Muscle of leg (tissue), 11 donors: Measurements from ENCODE around the gene BZW1. TPM values are rescaled to one million over a fixed set of nuclear protein-coding genes. Genes with fewer than 3 reads are reported as not detected.
A peak's percentile ranks its signal among the peaks of the same experiment; 100 is the strongest.

Experiments
- DNase-seq: peaks from one replicate; pipeline ENCODE4 v3.0.0; 2013
- H3K27ac ChIP-seq: one replicate; pipeline ENCODE4 v1.5.1; 2013; ENCODE audit warnings: mild to moderate bottlenecking, low read length, control low read depth
- H3K27me3 ChIP-seq: one replicate; pipeline ENCODE4 v1.6.1; 2013; ENCODE audit warnings: low read length; ENCODE audit not compliant: control insufficient read depth, insufficient read depth
- H3K36me3 ChIP-seq: one replicate; pipeline ENCODE4 v1.6.1; 2013; ENCODE audit warnings: low read length; ENCODE audit not compliant: control insufficient read depth, insufficient read depth
- H3K4me1 ChIP-seq: one replicate; pipeline ENCODE4 v1.6.1; 2013; ENCODE audit warnings: low read length; ENCODE audit not compliant: control insufficient read depth, insufficient read depth
- H3K4me3 ChIP-seq: one replicate; pipeline ENCODE4 v1.5.1; 2013; ENCODE audit warnings: low read length, control low read depth
- H3K9me3 ChIP-seq: replicated peaks from 2 replicates; pipeline ENCODE4 v1.6.1; 2013; ENCODE audit warnings: low read depth, low read length; ENCODE audit not compliant: control insufficient read depth
- WGBS: methylation state at CpG from one replicate; pipeline ENCODE4 v1.1.5; 2013; ENCODE audit warnings: missing lambda C conversion rate; ENCODE audit not compliant: insufficient coverage; 5-methylcytosine and 5-hydroxymethylcytosine counted together
- polyA plus RNA-seq, 8 donors: library from polyadenylated mRNA; unstranded; fragments of 120-200 nt; gene quantifications; one replicate each; pipeline versions ENCODE4 v1.2.1 to v1.2.3, GENCODE V29; 2013; ENCODE audit warnings: inconsistent platforms in 1 of 8, low replicate concordance in 1 of 8; ENCODE audit not compliant: insufficient read length in 8 of 8, insufficient read depth in 1 of 8
- total RNA-seq: library from RNA; stranded (reverse); fragments of 120-200 nt; gene quantifications from one replicate; pipeline ENCODE4 v1.2.4, GENCODE V29; 2013

The BZW1 gene
- total and polyA plus RNA-seq, 9 donors = 84.7 to 193 (median 131) TPM

DNA sequence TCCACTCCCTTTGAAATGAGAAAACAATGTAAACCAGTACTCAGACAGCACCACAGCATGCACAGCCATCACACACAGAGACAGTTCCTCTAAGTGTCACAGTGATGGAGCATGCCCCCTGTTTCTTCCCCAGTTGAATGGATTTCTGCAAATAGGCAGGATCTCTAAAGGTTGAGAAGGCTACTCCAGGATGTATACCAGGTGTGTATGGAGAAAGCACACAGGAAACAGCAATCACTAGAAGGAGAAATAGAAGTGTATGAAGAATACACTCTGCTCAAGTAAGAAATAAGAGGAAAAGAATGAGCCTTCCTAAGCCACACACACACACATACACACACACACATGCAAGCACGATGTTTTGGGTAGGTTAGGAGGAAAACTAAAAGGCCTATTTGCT lies 38.6 kb upstream of the BZW1 start:
- H3K27me3 ChIP-seq = peaks cover 2% of the 10 kb centered on the region
- H3K4me1 ChIP-seq = no peaks in the 10 kb centered on the region
- H3K9me3 ChIP-seq = peaks cover 5% of the 10 kb centered on the region
- H3K36me3 ChIP-seq = no peaks in the 10 kb centered on the region
- no peak for DNase-seq
- H3K27ac ChIP-seq = no peak overlapping the region
- WGBS = no CpG with 5 or more reads among the region's 1 CpG
- no peak overlapping the region for H3K4me3 ChIP-seq

DNA sequence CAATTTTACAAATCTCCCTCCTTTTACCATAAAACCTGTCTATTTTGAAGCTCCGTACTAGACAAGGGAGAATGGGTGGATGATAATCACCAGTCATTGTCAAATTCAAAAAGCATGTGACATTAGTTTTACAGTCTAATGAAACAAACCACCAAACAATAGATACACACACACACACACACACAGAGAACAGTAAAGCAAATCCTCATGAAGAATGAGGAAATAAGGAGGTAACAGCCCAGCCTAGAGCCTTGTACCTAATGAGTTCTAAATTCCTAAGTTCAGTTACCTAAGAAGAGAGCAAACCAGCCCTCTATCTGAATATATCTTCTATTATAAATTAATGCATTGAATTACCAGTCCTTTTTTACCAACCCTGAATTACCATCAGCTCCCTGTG lies 36.8 kb upstream of the BZW1 start:
- Histone ChIP-seq H3K27me3 (peaks cover 2% of the 10 kb centered on the region), H3K27ac (no peak overlapping the region), H3K9me3 (peaks cover 5% of the 10 kb centered on the region), H3K4me1 (no peaks in the 10 kb centered on the region), H3K4me3 (no peak overlapping the region), H3K36me3 (no peaks in the 10 kb centered on the region)
- WGBS = no CpG with 5 or more reads among the region's 1 CpG
- no peak for DNase-seq

DNA sequence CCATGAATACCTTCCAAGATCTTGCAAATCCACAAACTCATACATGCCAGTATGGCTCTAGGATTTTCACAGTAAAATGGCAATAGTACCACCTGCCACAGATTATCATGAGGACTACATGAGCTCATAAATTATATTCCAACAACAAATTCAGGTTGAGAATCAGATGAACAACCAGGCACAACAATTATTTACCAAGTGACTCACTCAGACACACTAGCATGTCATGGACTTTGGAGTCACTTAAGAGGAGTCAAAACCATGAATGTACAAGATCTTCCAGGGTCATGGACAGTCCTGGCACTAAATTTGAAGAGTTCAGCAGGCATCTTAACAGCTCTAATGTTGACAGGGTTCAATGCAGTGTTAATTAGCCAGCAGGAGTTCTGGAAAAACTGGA lies 34.4 kb upstream of the BZW1 start:
- no peak for DNase-seq
- H3K27ac ChIP-seq = no peak overlapping the region
- H3K36me3 ChIP-seq = no peaks in the 10 kb centered on the region
- H3K4me1 ChIP-seq = no peaks in the 10 kb centered on the region
- H3K27me3 ChIP-seq = peaks cover 2% of the 10 kb centered on the region
- peaks cover 5% of the 10 kb centered on the region for H3K9me3 ChIP-seq
- no peak overlapping the region for H3K4me3 ChIP-seq

DNA sequence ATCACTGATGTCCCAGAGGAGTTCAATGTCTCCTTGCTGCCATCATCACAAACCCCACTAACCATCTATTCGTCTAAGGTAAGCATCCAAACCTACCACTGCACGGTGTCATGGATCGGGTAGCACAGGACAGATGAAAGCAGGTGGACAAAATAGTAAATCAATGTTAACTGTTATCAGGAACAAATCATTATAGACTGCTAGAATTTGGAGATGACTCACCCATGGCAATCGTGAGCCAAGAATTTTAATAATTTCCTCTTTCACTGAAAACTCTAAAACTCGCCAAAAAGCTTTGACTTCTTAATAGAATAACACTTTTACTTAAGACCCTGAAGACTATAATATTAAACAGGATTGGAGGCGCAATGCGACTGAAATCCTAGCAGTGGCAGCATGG lies 33.7 kb upstream of the BZW1 start:
- Histone ChIP-seq H3K36me3 (no peaks in the 10 kb centered on the region), H3K27ac (no peak overlapping the region), H3K4me3 (no peak overlapping the region), H3K27me3 (no peaks in the 10 kb centered on the region), H3K9me3 (peaks cover under 1% of the 10 kb centered on the region), H3K4me1 (no peaks in the 10 kb centered on the region)
- WGBS = 20% methylated on average over 1 of the region's 7 CpGs
- no peak for DNase-seq

DNA sequence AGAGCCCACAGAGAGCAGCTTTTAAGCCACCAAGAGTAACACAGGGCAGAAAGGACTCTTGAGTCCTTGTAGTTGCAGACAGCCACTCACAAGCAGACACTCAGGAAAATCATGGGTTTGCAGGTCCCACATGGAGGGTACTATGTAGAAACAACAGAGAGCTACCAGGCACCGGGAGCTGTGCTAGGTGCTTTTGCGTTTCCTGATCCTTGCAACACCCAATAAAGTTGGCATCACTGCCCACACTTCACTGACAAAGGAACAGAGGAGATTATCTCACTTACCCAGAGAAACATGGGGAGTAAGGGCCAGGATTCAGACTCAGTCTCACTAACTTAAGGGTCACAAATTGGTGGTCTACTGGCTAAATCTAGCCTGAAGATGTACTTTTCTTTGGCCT lies 32.5 kb upstream of the BZW1 start:
- no peak for DNase-seq
- H3K27me3 ChIP-seq = no peaks in the 10 kb centered on the region
- H3K9me3 ChIP-seq = no peaks in the 10 kb centered on the region
- no peaks in the 10 kb centered on the region for H3K36me3 ChIP-seq
- WGBS = 93% methylated on average over 2 of the region's 2 CpGs
- H3K4me1 ChIP-seq = no peaks in the 10 kb centered on the region
- no peak overlapping the region for H3K4me3 ChIP-seq
- no peak overlapping the region for H3K27ac ChIP-seq

DNA sequence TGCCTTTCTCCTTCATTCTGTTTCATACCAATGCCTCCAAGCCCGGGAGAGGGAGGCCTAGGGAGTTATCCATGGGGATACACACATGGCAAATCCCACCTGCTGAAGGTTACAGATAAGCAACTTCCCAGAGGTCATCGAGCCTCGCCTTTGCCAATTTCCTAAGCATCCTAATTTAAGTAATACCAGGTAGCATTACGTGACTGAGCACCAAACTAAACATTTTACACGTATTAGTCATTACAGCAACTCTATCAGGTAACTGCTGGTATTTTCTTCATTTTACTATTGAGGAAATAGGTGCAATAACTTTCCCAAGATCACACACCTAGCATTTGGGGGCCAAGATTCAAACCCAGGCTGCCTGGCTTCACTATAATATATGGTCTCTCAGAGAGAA lies 30.1 kb upstream of the BZW1 start:
- WGBS = 90% methylated on average over 2 of the region's 5 CpGs
- no peak overlapping the region for H3K27ac ChIP-seq
- no peaks in the 10 kb centered on the region for H3K9me3 ChIP-seq
- H3K27me3 ChIP-seq = no peaks in the 10 kb centered on the region
- H3K36me3 ChIP-seq = no peaks in the 10 kb centered on the region
- H3K4me1 ChIP-seq = no peaks in the 10 kb centered on the region
- no peak for DNase-seq
- no peak overlapping the region for H3K4me3 ChIP-seq

DNA sequence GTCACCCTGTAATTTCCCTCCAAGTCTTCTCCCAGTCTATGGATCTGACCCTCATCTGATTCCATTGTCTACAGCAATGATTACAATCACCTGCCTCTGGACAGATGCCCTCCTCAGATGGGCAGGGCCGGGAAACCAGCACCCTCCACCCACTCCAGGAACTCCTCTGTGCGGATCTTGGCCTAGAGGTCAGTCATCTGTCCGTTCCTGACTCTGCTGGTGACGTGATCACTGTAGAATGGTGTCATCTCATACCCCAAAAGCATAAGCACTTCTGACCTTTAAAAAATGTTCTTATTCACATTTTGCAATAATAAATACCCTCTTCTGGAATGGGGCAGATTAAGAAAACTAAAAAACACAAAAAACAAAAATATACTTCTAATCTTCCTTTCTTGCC lies 29.5 kb upstream of the BZW1 start:
- no peaks in the 10 kb centered on the region for H3K36me3 ChIP-seq
- no peaks in the 10 kb centered on the region for H3K9me3 ChIP-seq
- DNase-seq = no peak
- no peak overlapping the region for H3K27ac ChIP-seq
- 82% methylated on average over 2 of the region's 4 CpGs for WGBS
- no peaks in the 10 kb centered on the region for H3K27me3 ChIP-seq
- H3K4me1 ChIP-seq = no peaks in the 10 kb centered on the region
- no peak overlapping the region for H3K4me3 ChIP-seq

DNA sequence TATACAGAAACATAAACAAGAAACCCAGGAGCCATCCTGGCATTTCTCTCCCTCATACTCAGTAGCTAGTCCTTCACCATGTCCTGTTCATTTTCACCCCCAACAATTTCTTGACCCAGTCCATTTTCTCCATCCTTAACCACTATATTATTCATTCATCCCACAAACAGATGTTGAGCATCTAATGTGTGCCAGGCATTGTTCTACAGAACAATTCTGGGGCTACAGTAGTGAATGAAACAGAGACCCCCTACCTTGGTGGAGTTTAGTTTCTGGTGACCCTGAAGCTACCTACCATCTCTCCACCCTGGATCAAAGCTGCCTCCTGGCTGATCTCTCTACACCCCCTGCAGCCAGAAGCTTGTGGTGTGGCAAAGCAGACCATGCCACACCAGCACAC lies 27.5 kb upstream of the BZW1 start:
- H3K36me3 ChIP-seq = no peaks in the 10 kb centered on the region
- no peaks in the 10 kb centered on the region for H3K9me3 ChIP-seq
- H3K4me3 ChIP-seq = no peak overlapping the region
- H3K4me1 ChIP-seq = no peaks in the 10 kb centered on the region
- H3K27me3 ChIP-seq = no peaks in the 10 kb centered on the region
- DNase-seq = no peak
- no peak overlapping the region for H3K27ac ChIP-seq

DNA sequence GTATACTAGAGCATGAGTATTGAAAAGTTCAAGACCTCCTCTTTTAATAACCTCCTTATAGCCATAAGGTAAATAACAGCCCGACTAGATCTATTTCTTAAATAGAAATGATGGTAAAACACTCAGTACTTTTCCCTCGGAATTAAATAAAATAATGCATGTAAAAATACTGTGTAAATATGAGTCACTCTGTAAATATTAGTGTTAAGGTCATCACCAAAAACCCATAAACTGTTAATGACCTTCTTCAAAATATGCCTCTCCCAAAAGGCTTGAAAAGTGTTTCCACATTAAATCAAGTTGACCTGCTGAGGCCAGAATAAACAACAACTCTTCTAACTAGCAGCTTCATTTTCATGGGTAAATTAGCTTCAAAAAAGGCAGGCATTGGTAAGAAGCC lies 25.3 kb upstream of the BZW1 start:
- H3K36me3 ChIP-seq = no peaks in the 10 kb centered on the region
- H3K4me1 ChIP-seq = no peaks in the 10 kb centered on the region
- no peaks in the 10 kb centered on the region for H3K9me3 ChIP-seq
- no peak for DNase-seq
- H3K4me3 ChIP-seq = no peak overlapping the region
- no CpG with 5 or more reads among the region's 2 CpGs for WGBS
- H3K27ac ChIP-seq = no peak overlapping the region
- H3K27me3 ChIP-seq = no peaks in the 10 kb centered on the region

DNA sequence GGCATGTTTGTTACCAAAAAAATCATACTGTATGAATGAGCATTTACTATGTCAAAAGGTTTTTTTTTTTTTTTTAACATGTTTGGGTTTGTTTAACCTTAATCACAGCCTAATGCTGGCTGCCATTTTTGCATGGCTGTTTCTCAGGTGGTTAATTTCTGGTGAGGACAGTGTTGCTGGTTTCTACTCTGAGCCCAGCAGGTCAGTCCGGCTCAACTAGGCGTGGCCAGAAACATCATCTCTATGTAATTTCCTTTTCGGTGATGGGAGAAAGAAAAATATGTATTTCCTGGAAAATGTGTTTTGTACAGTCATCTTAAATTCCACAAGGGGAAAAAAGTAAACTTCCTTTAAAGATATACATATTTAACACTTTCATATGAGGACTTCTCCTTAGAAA lies 24.9 kb upstream of the BZW1 start:
- Histone ChIP-seq H3K4me1 (no peaks in the 10 kb centered on the region), H3K27me3 (no peaks in the 10 kb centered on the region), H3K27ac (no peak overlapping the region), H3K36me3 (no peaks in the 10 kb centered on the region), H3K4me3 (no peak overlapping the region), H3K9me3 (no peaks in the 10 kb centered on the region)
- DNase-seq = peak; percentile 26
- WGBS = no CpG with 5 or more reads among the region's 3 CpGs

DNA sequence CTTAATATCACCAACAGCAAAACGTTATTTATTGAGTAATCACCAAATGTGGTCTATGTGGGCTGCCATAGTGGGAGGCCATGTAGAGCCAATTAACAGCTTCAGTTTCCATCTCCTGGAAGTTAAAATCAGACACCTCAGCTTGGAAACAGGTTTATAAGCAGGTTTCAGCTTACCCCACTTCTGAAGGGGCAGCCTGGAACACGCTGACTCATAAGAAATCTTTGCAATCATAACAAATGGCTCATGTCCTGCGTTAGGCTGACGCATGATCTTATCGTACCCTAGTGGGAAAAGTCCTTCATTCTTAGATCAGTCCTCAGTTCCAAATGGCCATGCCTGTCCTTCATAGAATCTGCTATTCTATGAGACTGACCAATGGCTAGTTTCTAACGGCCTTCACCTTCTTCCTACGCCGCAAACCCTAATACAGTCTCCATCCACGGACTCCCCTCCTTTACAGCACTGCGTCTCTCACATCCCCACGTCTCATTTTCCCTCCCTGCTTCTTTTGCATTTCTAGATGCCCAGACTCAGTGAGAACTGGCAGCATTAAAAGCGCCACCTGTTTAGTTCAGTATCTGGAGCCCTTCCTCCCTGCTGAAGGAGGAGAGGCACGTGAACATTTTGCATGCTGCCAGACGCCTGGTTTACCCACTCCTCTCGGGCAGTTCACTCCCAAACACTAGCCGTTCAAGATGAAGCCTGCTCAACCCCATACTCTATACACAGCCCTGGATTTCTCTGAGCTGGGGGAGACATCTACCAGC lies 24.2 kb upstream of the BZW1 start:
- Histone ChIP-seq H3K9me3 (no peaks in the 10 kb centered on the region), H3K27ac (no peak overlapping the region), H3K36me3 (no peaks in the 10 kb centered on the region), H3K4me1 (no peaks in the 10 kb centered on the region), H3K27me3 (no peaks in the 10 kb centered on the region), H3K4me3 (no peak overlapping the region)
- no peak for DNase-seq
- WGBS = 72% methylated on average over 14 of the region's 16 CpGs
